Fibroblast of gingiva (primary cell): ENCODE data around the gene DEPDC1.
A peak's percentile ranks its signal among the peaks of the same experiment; 100 is the strongest.
"Not testable (repeated sequence)": the region's sequence is repeated elsewhere in the genome, so short reads cannot be mapped to it uniquely, and the experiment has no call there.

Experiments used
- DNase-seq: peaks from one replicate; pipeline ENCODE4 v3.0.0-alpha.2; 2011; ENCODE audit warnings: low read depth

The DEPDC1 gene

GRCh38 chr1:68476626-68477025, 20.3 kb downstream of the DEPDC1 start:
- DNase-seq = not testable (repeated sequence)

- DNase-seq = no peak
Observed at GRCh38 chr1:68473060-68473459, 23.8 kb downstream of the DEPDC1 start.

DNA sequence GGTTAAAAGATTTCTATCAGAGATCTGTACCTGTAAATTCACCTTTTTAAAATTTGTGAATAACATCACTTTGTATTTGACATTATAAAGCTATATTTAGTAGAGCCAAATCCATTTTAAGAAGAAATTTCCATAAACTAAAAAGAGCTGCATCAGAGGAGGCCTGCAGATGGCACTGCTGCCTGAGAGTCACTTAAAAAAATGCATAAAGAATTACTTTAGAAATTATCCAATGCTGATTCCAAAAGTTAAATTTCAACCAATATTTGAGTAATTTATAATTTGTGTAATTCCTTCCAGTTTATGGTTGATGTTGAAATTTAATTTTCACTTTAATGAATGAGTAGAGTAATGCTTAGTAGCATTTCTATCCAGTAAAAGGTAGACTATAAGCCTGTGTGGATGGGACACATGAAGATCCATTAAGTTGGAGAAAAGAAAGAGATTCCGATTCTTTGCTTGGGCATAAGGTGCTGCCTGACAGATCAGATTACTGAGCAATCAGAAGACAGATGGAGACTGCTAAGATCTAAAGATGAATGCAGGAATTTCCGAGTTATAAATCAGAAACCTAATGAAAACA, 26.4 kb downstream of the DEPDC1 start:
- peak; percentile 8 for DNase-seq

DNA sequence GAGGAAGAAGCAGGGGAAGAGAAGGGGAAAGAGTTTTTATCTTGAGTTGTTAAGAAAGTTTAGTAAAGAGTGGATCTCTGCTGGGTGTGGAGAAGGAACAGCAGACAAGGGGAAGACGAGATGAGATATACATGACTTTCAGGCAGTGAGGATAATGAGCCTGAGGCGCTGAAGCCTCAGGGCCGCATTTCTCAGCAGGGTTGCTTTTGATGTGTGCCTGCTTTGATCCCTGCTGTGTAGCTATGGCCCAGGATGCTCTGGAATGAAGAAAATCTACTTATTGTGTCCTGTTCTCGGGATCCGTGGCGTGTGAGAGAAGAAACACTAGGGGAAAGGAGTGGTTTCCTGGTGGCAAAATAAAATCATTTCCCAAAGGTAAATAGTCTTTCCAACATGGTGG, 32.0 kb downstream of the DEPDC1 start:
- DNase-seq = no peak

DNA sequence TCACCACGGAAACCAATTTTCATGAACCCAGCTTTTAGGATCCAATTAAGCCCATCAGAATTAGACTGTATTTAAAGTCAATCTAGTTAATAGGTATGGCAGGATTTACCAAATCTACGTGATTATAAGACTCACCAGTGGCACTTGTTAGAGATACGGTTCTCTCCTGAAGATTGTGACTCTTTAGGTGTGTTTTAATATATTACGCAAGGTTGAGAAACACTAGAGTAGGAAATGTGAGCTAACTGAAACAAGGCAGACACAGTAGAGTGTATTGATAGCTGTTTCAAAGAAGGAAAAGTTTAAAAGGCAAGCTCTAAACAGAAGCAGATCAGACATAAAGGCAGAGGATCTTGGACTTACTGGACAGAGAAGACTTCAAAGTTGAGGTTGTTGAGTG, 35.9 kb downstream of the DEPDC1 start:
- no peak for DNase-seq

DNA sequence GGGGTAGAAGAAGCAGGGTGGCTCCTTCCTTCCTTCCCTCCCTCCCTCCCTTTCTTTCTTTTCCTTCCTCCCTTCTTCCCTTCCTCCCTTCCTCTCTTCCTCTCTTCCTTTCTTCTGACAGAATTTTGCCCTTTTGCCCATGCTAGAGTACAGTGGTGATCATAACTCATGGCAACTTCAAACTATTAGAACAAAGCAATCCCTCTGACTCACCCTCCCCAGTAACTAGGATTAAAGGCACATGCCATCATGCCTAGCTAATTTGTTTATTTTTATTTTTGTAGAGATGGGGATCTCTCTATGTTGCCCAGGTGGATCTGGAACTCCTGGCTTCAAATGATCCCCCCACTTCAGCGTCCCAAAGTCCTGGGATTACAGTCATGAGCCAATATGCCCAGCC, 37.1 kb downstream of the DEPDC1 start:
- peak; percentile 10 for DNase-seq

GRCh38 chr1:68459091-68459490, 37.8 kb downstream of the DEPDC1 start:
- no peak for DNase-seq

GRCh38 chr1:68456202-68456601, 40.7 kb downstream of the DEPDC1 start:
- DNase-seq = no peak

GRCh38 chr1:68454534-68454933, 42.3 kb downstream of the DEPDC1 start:
- no peak for DNase-seq

DNA sequence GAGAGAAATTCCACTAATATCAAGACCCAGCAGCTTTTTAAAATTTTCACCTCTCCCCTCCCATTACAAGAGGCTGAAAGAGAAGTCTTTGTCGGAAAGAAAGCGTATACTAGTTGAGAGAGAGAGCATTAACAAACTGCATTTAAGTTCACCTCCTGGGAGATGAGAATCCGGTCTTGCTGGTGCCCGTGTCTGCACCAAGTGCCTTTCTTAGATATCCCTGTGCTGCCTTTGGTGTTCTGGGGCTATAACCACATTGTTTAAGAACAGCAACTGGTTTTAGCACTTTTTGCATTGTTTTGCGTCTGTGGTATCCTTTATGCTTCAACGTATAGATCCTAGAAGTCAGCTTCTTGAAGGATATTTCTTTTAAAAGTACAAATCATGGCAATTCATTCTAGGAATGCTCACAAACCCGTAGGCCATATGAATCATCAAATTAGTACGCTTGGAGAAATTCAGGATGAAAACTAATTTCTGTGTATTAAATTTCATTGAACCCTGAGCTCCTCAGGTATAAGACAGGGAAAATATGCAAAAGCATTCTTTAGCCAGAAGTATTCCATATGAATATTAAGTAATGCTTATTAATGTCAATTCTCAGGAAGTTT, 43.7 kb downstream of the DEPDC1 start:
- DNase-seq = no peak

- no peak for DNase-seq
Observed at GRCh38 chr1:68449901-68450300, 47.0 kb downstream of the DEPDC1 start, which contains the start of gene RPE65. Gene RPE65 (minus strand): TSS chr1:68449954. CDS start chr1:68449905, 49 bp downstream.

GRCh38 chr1:68448365-68448764, 48.5 kb downstream of the DEPDC1 start:
- DNase-seq = no peak

DNA sequence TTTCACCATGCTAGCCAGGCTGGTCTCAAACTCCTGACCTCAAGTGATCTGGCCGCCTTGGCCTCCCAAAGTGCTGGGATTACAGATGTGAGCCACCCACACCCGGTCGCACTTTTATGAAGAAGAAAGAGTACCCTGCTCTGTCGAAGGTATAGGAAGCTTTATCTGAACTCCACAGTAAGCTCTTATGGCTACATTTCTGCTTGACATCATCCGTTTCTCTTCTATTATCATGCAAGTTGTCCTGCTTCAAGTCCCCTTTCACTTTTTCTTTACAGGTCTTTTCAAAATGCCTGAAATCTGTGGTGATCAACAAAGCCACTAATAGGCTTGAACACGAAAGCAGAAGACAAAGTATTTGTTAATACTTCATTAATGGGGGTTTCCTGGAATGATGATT, 51.2 kb downstream of the DEPDC1 start:
- DNase-seq = no peak

GRCh38 chr1:68442822-68443556, 53.9 kb downstream of the DEPDC1 start:
- peak; percentile 70 for DNase-seq

GRCh38 chr1:68442006-68442405, 54.9 kb downstream of the DEPDC1 start:
- no peak for DNase-seq

- DNase-seq = no peak
Observed at GRCh38 chr1:68438310-68438709, 58.6 kb downstream of the DEPDC1 start.

- no peak for DNase-seq
Observed at GRCh38 chr1:68433395-68433794, 63.5 kb downstream of the DEPDC1 start.

GRCh38 chr1:68431076-68431475, 65.8 kb downstream of the DEPDC1 start:
- no peak for DNase-seq

- no peak for DNase-seq
Observed at GRCh38 chr1:68429233-68429808, 67.6 kb downstream of the DEPDC1 start.

- peak; percentile 59 for DNase-seq
Observed at GRCh38 chr1:68426594-68426993, 70.3 kb downstream of the DEPDC1 start.
